ENCODE measurements around the gene PCDHGA9.
"Not testable (repeated sequence)": the region's sequence is repeated elsewhere in the genome, so short reads cannot be mapped to it uniquely, and the experiment has no call there.

The PCDHGA9 gene

GRCh38 chr5:141384471-141385267 lies 17.9 kb upstream of the PCDHGA9 start:
- no peak for DNase-seq (ENCODE audit: low read depth)

GRCh38 chr5:141387557-141388311 lies 14.8 kb upstream of the PCDHGA9 start, which contains the start of gene PCDHGB4:
TSS of gene PCDHGB4 (plus strand) at chr5:141387698. CDS start at chr5:141387885, 187 bp downstream.
- not testable (repeated sequence) for DNase-seq (ENCODE audit: low read depth)

- DNase-seq (ENCODE audit: low read depth), result no peak
Measured at GRCh38 chr5:141388661-141389060, 13.9 kb upstream of the PCDHGA9 start.

- no peak for DNase-seq (ENCODE audit: low read depth)
Measured at GRCh38 chr5:141389153-141390042, 13.2 kb upstream of the PCDHGA9 start.

GRCh38 chr5:141392429-141393198 lies 10.0 kb upstream of the PCDHGA9 start, which contains the start of gene PCDHGA8:
TSS of gene PCDHGA8 (plus strand) at chr5:141392633. CDS start at chr5:141392814, 181 bp downstream.
- DNase-seq (ENCODE audit: low read depth), result no peak

GRCh38 chr5:141393267-141393666 lies 9.3 kb upstream of the PCDHGA9 start:
- DNase-seq (ENCODE audit: low read depth), result no peak

GRCh38 chr5:141394401-141395187 lies 8.0 kb upstream of the PCDHGA9 start:
- not testable (repeated sequence) for DNase-seq (ENCODE audit: low read depth)

GRCh38 chr5:141397756-141398551 lies 4.6 kb upstream of the PCDHGA9 start, which contains the start of gene PCDHGB5:
TSS of gene PCDHGB5 (plus strand) at chr5:141397947. CDS start at chr5:141398128, 181 bp downstream.
- DNase-seq (ENCODE audit: low read depth), result not testable (repeated sequence)

- DNase-seq (ENCODE audit: low read depth), result no peak
Measured at GRCh38 chr5:141398608-141399007, 4.0 kb upstream of the PCDHGA9 start.

- DNase-seq (ENCODE audit: low read depth), result no peak
Measured at GRCh38 chr5:141399555-141400258, 2.9 kb upstream of the PCDHGA9 start.

- no peak for DNase-seq (ENCODE audit: low read depth)
Measured at GRCh38 chr5:141403387-141403786, 809 bp downstream of the PCDHGA9 start.

- DNase-seq (ENCODE audit: low read depth), result not testable (repeated sequence)
Measured at GRCh38 chr5:141407790-141408505, 5.4 kb downstream of the PCDHGA9 start, which contains the start of gene PCDHGB6. TSS of gene PCDHGB6 (plus strand) at chr5:141408021. CDS start at chr5:141408203, 182 bp downstream.

- DNase-seq (ENCODE audit: low read depth), result no peak
Measured at GRCh38 chr5:141409598-141410306, 7.2 kb downstream of the PCDHGA9 start.

GRCh38 chr5:141411575-141411974 lies 9.0 kb downstream of the PCDHGA9 start:
- no peak for DNase-seq (ENCODE audit: low read depth)

- no peak for DNase-seq (ENCODE audit: low read depth)
Measured at GRCh38 chr5:141412854-141413539, 10.4 kb downstream of the PCDHGA9 start, which contains the start of gene PCDHGA10. TSS of gene PCDHGA10 (plus strand) at chr5:141412987. CDS start at chr5:141413176, 189 bp downstream.

- no peak for DNase-seq (ENCODE audit: low read depth)
Measured at GRCh38 chr5:141413540-141414069, 11.0 kb downstream of the PCDHGA9 start.

All from stimulated activated CD8-positive, alpha-beta memory T cell treated with anti-CD3 and anti-CD28 coated beads, Interleukin-4, amount 100 ng/mL, for 24 hours (primary cell).